Midbrain (tissue), 1 donor: ENCODE results near the gene HSD17B13.
A peak's percentile ranks its signal among the peaks of the same experiment; 100 is the strongest.
"Not testable (repeated sequence)": the region's sequence is repeated elsewhere in the genome, so short reads cannot be mapped to it uniquely, and the experiment has no call there.

Experiments used
- DNase-seq: peaks from one replicate; lab custom pipeline; 2025; lab: John Stamatoyannopoulos, UW

Gene HSD17B13

GRCh38 chr4:87315000-87315399 lies 7.7 kb downstream of the HSD17B13 start:
- not testable (repeated sequence) for DNase-seq

DNA sequence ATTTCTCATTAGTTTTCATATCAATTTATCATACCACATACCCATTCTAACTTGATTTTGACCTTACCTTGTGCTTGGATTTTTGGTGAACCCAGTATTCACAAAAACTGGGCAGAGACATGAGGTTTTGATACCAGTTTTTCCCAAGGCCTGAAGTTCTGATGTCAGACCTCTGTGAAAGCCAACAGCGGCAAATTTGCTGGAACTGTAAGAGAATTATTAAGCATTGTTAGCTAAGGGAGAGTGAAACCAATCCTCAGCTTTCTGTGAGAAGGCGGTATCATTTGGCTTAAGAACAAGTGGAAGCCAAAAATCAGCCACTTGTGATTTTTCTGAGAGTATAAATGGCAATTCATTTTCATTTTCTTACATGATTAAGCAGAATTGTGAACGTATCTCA lies 8.9 kb downstream of the HSD17B13 start:
- no peak for DNase-seq

DNA sequence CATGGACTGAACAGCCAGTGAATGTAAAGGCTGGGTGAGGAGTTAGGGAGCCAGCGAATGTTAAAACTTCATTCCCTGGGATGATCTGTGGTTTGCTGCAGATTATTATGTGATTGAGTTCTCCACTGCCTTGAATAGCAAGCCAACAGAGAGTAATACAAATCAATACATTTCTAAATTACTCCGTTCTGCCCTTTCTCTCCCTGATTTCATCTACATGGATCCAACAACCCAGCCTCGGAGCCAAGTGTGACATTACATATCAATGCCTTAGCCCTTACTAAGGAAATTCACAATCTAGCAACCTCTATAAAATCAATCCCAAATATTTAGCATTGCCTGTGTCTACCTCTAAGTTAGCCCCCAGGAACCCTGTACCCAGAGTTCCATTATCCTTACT lies 11.0 kb downstream of the HSD17B13 start:
- no peak for DNase-seq

DNA sequence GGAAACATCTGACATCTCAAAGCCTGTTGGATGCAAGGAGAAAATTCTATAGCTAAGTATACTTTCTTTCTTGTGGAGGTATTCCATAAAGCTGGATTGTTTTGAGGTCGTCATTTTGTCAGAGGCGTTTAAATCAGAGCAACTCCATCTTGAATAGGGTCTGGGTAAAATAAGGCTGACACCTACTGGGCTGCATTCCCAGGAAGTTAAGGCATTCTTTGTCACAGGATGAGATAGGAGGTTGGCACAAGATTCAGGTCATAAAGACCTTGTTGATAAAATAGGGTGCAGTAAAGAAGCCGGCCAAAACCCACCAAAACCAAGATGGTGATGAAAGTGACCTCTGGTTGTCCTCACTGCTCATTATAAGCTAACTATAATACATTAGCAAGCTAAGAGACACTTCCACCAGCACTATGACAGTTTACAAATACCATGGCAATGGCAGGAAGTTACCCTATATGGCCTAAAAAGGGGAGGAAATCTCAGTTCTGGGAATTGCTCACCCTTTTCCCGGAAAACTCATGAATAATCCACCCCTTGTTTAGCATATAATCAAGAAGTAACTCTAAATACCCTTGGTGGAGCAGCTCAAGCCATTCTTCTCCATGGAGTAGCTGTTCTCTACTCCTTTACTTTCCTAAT lies 11.9 kb downstream of the HSD17B13 start:
- no peak for DNase-seq

- DNase-seq: no peak
Measured at GRCh38 chr4:87309625-87310024, 13.1 kb downstream of the HSD17B13 start.

GRCh38 chr4:87306056-87306455 lies 16.6 kb downstream of the HSD17B13 start:
- DNase-seq: no peak

DNA sequence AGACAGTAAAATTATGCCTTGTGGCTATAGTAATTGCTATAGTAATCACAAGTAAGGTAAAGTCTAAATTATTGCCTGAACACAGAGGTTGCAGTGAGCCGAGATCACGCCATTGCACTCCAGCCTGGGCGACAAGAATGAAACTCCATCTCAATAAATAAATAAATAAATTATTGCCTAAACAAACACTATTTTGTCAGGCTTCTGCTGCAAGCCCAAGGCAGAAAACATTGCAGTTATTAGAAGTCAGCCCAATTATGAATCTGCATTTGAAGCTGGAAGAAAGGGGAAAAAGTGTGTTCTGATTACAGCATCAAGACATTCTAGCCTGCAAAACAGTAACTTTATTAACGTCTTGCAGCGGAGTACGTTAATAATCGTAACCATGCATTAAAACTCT lies 17.1 kb downstream of the HSD17B13 start:
- DNase-seq: no peak

GRCh38 chr4:87304745-87305432 lies 17.8 kb downstream of the HSD17B13 start:
- no peak for DNase-seq

- peak; percentile 20 for DNase-seq
Measured at GRCh38 chr4:87299898-87300297, 22.8 kb downstream of the HSD17B13 start.

GRCh38 chr4:87298362-87298761 lies 24.3 kb downstream of the HSD17B13 start:
- DNase-seq: no peak

DNA sequence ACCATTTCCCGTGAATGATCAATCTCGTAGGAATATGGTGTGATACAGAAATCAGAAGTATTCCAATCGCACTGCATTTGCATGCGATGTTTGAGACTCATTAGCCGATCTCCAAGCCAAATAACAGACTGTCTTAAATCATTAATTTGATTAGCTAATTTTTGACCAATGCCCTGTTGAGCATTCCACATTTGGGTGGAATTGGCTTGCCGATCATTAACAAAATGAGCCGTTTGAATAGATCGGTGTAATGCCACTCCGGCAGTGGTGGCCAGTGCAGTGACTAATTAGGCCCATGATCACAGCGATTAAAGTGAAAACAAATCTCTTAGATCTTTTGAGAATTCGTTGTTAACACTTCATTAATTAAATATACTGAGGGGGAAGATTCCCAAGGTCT lies 27.8 kb downstream of the HSD17B13 start:
- DNase-seq: not testable (repeated sequence)

- not testable (repeated sequence) for DNase-seq
Measured at GRCh38 chr4:87293889-87294288, 28.8 kb downstream of the HSD17B13 start.

DNA sequence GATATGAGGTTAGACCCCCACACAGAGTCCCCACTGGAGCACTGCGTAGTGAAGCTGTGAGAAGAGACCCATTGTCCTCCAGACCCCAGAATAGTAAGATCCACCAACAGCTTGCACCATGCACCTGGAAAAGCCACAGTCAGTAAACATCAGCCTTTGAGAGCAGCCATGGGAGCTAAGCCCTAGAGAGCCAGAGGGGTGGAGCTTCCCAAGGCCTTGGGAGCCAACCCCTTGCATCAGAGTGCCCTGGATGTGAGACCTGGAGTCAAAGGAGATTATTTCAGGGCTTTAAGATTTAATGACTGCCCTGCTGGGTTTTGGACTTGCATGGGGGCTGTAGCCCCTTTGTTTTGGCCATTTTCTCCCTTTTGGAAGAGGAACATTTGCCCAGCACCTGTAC lies 35.7 kb downstream of the HSD17B13 start:
- DNase-seq: no peak

DNA sequence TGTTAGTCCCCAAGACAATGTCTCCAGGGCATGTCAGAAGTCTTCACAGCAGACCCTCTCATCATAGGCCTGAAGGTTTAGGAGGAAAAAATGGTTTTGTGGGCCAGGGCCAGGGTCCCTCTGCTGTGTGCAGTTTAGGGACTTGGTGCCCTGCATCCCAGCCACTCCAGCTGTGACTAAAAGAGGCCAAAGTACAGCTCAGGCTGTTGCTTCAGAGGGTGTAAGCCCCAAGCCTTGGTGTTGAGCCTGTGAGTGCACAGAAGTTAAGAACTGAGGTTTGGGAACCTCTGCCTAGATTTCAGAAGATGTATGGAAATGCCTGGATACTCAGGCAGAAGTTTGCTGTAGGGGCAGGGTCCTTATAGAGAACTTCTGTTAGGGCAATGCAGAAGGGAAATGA lies 38.4 kb downstream of the HSD17B13 start:
- not testable (repeated sequence) for DNase-seq

DNA sequence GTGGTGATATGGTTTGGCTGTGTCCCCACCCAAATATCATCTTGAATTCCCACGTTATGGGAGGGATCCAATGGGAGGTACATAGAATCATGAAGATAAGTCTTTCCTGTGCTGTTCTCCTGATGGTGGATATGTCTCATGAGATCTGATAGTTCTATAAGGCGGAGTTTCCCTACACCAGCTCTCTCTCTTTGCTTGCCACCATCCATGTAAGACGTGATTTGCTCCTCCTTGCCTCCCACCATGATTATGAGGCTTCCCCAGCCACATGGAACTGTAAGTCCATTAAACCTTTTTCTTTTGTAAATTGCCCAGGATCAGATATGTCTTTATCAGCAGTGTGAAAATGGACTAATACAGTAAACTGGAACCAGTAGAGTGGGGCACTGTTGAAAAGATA lies 39.5 kb downstream of the HSD17B13 start:
- DNase-seq: no peak

DNA sequence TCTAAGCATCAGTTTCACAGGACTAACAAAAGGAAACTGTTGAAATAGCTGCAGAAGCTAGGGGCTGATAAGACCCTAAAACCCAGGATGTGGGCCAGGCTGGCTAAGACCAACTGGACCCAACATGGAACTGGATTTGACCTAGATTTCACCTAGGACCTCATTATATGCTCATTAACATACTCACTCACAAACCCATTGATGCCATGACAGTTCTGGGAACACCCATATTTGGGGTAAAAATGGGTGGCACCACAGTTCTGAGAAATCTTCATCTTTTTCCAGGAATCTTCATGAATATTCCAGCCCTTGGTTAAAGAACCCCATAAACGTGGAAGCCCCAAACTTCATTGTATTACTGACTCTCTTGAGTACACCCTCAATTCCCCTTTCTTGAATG lies 41.1 kb downstream of the HSD17B13 start:
- DNase-seq: no peak

- no peak for DNase-seq
Measured at GRCh38 chr4:87278335-87278794, 44.3 kb downstream of the HSD17B13 start.

- no peak for DNase-seq
Measured at GRCh38 chr4:87275311-87275710, 47.4 kb downstream of the HSD17B13 start.

GRCh38 chr4:87274803-87275202 lies 47.9 kb downstream of the HSD17B13 start:
- DNase-seq: no peak

DNA sequence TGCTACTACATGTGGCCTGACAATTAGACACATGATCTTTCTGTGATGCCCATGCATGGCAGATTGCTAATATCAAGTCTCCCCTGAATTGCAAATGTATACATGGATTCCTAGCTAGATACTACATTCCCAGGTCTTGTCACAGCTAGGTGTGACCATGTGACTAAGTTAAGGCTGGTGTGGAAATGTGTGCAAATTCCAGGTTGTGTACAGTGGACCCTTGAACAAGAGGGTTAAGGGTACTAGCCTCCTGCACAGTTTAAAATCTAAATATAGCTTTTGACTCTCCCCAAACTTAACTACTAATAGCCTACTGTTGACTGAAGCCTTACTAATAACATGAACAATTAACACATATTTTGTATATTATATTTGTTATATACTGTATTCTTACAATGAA lies 48.4 kb downstream of the HSD17B13 start:
- DNase-seq: no peak

DNA sequence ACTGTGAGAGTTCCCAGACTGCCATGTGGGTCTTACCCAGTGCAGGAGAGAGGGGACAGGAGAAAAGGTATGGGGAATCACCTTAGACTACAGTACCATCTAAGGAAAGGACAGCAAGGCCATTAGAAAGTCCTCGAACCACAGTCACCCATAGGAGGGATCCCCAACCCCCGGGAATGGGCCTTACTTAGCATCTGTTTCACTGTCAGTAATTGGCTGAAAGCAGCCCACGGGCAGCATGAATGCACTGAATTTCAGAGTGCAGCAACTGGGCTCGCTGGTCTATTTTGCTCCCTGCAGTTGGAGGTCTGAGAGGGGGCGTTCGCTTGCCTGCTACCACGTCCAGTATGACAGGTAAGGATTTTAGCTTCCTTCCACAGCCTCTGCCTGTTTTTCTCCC lies 51.9 kb downstream of the HSD17B13 start:
- DNase-seq: no peak

GRCh38 chr4:87270144-87270543 lies 52.5 kb downstream of the HSD17B13 start:
- DNase-seq: peak; percentile 49

DNA sequence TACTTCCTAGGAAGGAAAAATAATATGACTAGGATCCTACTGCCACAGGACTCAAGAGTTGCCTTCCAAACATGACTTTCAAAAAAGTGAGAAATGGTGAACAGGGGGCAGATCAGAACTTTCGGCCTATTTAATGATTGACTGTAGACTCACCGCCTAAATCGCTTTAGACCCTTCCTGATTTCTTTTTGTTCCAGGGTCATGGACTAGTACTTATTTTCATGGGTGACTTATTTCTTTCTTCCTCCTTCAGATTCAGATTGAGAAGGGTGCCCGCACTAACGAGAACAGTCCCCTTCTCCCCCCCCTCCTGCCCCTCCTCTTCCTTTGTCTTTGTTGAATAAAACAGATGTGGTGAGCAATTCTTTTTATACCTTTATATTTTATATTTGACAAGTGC lies 54.3 kb downstream of the HSD17B13 start:
- DNase-seq: no peak

DNA sequence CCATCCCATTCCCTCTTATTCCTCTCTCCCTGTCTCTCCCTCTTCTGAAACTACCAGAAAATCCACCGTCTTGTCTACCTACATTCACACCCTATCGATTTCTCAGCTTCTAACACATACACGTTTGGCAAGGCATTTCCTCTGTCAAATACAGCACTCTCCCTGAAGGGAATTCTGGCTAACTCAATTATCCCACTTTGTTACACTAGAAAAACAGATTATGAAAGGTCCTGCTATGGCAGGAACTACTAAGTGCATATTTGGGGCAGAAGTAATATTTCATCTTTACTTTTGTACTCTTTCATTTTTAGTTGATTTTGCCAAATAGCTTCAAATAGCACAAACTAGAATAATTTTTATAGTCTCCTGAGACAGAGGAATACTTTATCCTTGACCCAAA lies 55.7 kb downstream of the HSD17B13 start:
- DNase-seq: no peak
